ENCODE measurements around the gene SEMA4D.

SEMA4D gene

DNA sequence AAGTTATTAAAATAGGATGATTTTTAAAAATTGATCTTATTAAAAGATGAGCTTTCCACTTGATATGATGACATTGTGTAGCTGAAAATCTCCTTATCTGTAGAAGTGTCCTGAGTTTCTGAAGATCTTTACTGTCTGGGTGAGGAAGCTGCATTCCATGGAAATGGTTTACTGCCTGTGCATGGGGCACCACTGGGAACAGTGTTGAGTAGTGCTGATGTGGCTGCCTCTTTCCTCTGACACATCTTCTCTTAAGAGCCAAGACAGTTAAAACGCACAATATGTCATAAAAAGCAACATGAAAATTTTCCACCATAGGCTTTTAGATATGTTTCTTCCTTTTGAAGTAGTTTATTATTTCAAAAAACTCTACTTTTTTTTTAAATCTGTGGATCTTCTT, 155.0 kb downstream of the SEMA4D start:
- H3K27ac ChIP-seq: no peak overlapping the region
- TF ChIP-seq, protein P1, sequence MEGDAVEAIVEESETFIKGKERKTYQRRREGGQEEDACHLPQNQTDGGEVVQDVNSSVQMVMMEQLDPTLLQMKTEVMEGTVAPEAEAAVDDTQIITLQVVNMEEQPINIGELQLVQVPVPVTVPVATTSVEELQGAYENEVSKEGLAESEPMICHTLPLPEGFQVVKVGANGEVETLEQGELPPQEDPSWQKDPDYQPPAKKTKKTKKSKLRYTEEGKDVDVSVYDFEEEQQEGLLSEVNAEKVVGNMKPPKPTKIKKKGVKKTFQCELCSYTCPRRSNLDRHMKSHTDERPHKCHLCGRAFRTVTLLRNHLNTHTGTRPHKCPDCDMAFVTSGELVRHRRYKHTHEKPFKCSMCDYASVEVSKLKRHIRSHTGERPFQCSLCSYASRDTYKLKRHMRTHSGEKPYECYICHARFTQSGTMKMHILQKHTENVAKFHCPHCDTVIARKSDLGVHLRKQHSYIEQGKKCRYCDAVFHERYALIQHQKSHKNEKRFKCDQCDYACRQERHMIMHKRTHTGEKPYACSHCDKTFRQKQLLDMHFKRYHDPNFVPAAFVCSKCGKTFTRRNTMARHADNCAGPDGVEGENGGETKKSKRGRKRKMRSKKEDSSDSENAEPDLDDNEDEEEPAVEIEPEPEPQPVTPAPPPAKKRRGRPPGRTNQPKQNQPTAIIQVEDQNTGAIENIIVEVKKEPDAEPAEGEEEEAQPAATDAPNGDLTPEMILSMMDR (IDR thresholded peaks at IDR 0.05; ENCODE audit: low read depth, low read length, missing control alignments): peak; percentile 4
- H3K36me3 ChIP-seq (replicated peaks): peaks cover 45% of the 10 kb centered on the region
- H3K27me3 ChIP-seq (replicated peaks): no peaks in the 10 kb centered on the region
- in situ Hi-C loops (cut with HindIII; ENCODE audit: low pct_ligation_motif_present, low sequenced_read_pairs): no loop called here
- no peak overlapping the region for H3K4me3 ChIP-seq (ENCODE audit: low read depth, low read length)
- no peak for DNase-seq

- H3K27ac ChIP-seq: no peak overlapping the region
- DNase-seq: no peak
- in situ Hi-C loops (cut with HindIII; ENCODE audit: low pct_ligation_motif_present, low sequenced_read_pairs): no loop called here
- peaks cover 49% of the 10 kb centered on the region for H3K36me3 ChIP-seq (replicated peaks)
- H3K4me3 ChIP-seq (ENCODE audit: low read depth, low read length): no peak overlapping the region
- TF ChIP-seq, protein P1 (IDR thresholded peaks at IDR 0.05; ENCODE audit: low read depth, low read length, missing control alignments): no peak
- no peaks in the 10 kb centered on the region for H3K27me3 ChIP-seq (replicated peaks)
Observed at GRCh38 chr9:89342213-89342612, 155.7 kb downstream of the SEMA4D start.

GRCh38 chr9:89340332-89340731, 157.6 kb downstream of the SEMA4D start:
- Histone ChIP-seq H3K36me3 (replicated peaks) (peaks cover 44% of the 10 kb centered on the region), H3K4me3 (ENCODE audit: low read depth, low read length) (no peak overlapping the region), H3K27me3 (replicated peaks) (no peaks in the 10 kb centered on the region), H3K27ac (no peak overlapping the region)
- DNase-seq: no peak
- TF ChIP-seq, protein P1 (IDR thresholded peaks at IDR 0.05; ENCODE audit: low read depth, low read length, missing control alignments): no peak
- in situ Hi-C loops (cut with HindIII; ENCODE audit: low pct_ligation_motif_present, low sequenced_read_pairs): no loop called here

- no peak overlapping the region for H3K4me3 ChIP-seq (ENCODE audit: low read depth, low read length)
- no peak for DNase-seq
- peaks cover 45% of the 10 kb centered on the region for H3K36me3 ChIP-seq (replicated peaks)
- H3K27ac ChIP-seq: no peak overlapping the region
- no peaks in the 10 kb centered on the region for H3K27me3 ChIP-seq (replicated peaks)
- TF ChIP-seq, protein P1 (IDR thresholded peaks at IDR 0.05; ENCODE audit: low read depth, low read length, missing control alignments): no peak
- in situ Hi-C loops (cut with HindIII; ENCODE audit: low pct_ligation_motif_present, low sequenced_read_pairs): no loop called here
Observed at GRCh38 chr9:89339807-89340206, 158.1 kb downstream of the SEMA4D start.

DNA sequence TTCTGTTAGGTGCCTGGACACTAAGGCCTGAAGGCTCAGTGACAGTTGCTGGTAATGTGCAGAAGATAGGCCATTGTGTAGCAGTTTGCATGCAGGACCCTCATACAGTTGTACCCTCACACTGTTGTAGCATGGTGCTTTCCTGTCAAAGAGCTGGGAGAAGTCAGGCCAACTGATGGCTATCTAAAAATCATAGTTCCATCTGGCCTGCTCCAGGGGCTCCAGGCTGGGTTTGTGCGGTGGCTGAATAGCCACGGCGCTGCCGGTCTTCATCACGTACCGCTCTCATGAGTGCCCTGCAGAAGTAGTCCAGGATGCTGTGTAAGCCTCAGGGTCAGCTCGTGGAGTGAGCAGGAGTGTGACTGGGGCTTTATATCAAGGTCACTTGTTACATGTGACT, 167.4 kb downstream of the SEMA4D start:
- in situ Hi-C loops (cut with HindIII; ENCODE audit: low pct_ligation_motif_present, low sequenced_read_pairs): no loop called here
- H3K4me3 ChIP-seq (ENCODE audit: low read depth, low read length): no peak overlapping the region
- TF ChIP-seq, protein P1 (IDR thresholded peaks at IDR 0.05; ENCODE audit: low read depth, low read length, missing control alignments): no peak
- DNase-seq: no peak
- peaks cover 49% of the 10 kb centered on the region for H3K36me3 ChIP-seq (replicated peaks)
- H3K27ac ChIP-seq: no peak overlapping the region
- no peaks in the 10 kb centered on the region for H3K27me3 ChIP-seq (replicated peaks)

DNA sequence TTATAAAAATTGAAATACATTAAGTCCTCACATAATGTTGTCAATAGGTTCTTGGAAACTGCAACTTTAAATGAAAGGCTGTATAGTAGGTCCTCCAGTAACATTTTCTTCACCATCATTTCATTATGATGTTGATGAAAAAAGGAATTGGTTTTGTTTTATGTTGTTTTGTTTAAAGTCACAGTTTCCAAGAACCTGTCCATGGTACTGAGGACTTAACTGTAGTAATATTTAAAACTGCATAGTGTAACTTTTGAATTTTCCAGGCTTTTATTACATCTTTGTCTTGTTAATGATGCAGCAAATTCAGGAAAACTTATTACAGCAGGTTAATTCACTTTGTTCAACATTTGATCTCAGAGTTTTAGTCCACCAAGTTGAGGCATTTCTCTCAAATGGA, 168.0 kb downstream of the SEMA4D start:
- no peak overlapping the region for H3K4me3 ChIP-seq (ENCODE audit: low read depth, low read length)
- in situ Hi-C loops (cut with HindIII; ENCODE audit: low pct_ligation_motif_present, low sequenced_read_pairs): no loop called here
- H3K27me3 ChIP-seq (replicated peaks): no peaks in the 10 kb centered on the region
- no peak for DNase-seq
- peaks cover 47% of the 10 kb centered on the region for H3K36me3 ChIP-seq (replicated peaks)
- TF ChIP-seq, protein P1 (IDR thresholded peaks at IDR 0.05; ENCODE audit: low read depth, low read length, missing control alignments): no peak
- no peak overlapping the region for H3K27ac ChIP-seq

Data from brain microvascular endothelial cell (primary cell).